ENCODE data around the gene PIPOX.

DNA sequence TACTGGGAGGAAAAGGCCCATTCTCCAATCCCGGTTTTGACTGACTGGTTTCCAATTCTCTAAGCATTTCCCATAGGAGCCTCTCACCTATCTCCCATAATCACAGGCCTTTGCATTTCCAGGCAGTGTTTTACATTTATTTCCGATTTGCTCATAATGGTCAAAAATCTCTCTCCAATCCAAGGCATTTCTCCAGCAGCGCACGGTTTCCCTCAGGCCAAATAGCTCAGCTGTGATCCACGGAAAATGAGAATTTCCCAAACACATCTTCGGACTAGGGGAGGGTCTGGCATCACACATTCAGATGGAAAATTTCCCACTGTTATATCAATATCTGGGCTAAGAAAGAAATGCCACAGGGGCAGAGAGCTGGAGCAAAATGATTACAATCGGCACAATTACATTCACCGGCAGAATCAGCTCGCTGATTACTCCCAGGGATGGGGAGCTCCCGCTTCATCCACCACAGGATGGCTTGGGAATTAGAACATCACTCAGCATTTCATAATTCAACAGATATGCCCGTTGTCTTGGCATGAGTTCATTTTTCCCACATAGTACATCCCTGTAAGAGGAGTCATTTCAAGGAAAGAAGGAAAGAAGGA is 6.7 kb downstream of the PIPOX start:
- no peak for TF ChIP-seq CTBP1 (IDR thresholded peaks at IDR 0.05; ENCODE audit: borderline replicate concordance)
- TF ChIP-seq ELF4 (IDR thresholded peaks at IDR 0.05) = no peak
- no peak for TF ChIP-seq ZNF384 (IDR thresholded peaks at IDR 0.05)
- no peak for TF ChIP-seq SP1 (IDR thresholded peaks at IDR 0.05)
- no peak for TF ChIP-seq FOXA1 (IDR thresholded peaks at IDR 0.05)
- no peak for TF ChIP-seq NFRKB (IDR thresholded peaks at IDR 0.05)
- TF ChIP-seq BHLHE40 (IDR thresholded peaks at IDR 0.05; ENCODE audit: borderline replicate concordance) = no peak
- no peak for TF ChIP-seq HDGF (IDR thresholded peaks at IDR 0.05; ENCODE audit: borderline replicate concordance)
- no peak for TF ChIP-seq FOXM1 (IDR thresholded peaks at IDR 0.05; ENCODE audit: borderline replicate concordance)
- no peak for TF ChIP-seq TARDBP (IDR thresholded peaks at IDR 0.05)
- TF ChIP-seq FOXK2 (IDR thresholded peaks at IDR 0.05) = no peak

Data from HEK293T (cell line).